ENCODE results near the gene PAQR9.

- TF ChIP-seq CTCF (IDR thresholded peaks at IDR 0.05; ENCODE audit: low read depth, low read length) (no peak), POLR2A (IDR thresholded peaks at IDR 0.05; ENCODE audit: extremely low read depth, insufficient read length) (no peak), MAX (IDR thresholded peaks at IDR 0.05; ENCODE audit: low read depth, low read length) (no peak)
Measured at GRCh38 chr3:142973217-142974009, 9.9 kb upstream of the PAQR9 start.

Measured in NB4 (cell line).